HG03457 (cell line): ENCODE measurements around the gene ADGRL1.
"Not testable (repeated sequence)": the region's sequence is repeated elsewhere in the genome, so short reads cannot be mapped to it uniquely, and the experiment has no call there.

Source experiments
- ATAC-seq: cut with Tn5 transposase; IDR thresholded peaks from one replicate; pipeline ENCODE4 v1.9.1; 2021; ENCODE audit warnings: moderate number of reproducible peaks; ENCODE audit not compliant: unreplicated experiment

Gene ADGRL1

DNA sequence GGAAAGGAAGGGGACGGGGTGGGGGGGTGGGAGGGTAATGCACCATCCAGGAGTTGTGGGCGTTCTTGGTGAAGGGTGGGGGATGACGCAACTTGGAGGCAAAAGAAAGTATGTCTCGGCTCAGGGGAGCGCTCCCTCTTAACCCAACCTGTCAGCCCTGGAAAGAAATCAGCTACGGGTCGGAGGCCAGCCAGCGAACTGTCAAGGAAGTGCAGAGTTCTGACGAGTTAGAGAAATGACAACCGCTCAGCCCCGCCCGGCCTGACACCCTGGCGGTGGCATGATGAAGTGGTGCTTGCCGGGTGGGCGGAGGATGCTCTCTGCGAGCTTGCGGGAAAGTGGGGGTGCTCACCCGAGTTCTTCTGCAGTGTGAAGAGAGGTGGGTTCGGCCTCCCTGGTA lies 15.4 kb upstream of the ADGRL1 start:
- ATAC-seq = not testable (repeated sequence)

DNA sequence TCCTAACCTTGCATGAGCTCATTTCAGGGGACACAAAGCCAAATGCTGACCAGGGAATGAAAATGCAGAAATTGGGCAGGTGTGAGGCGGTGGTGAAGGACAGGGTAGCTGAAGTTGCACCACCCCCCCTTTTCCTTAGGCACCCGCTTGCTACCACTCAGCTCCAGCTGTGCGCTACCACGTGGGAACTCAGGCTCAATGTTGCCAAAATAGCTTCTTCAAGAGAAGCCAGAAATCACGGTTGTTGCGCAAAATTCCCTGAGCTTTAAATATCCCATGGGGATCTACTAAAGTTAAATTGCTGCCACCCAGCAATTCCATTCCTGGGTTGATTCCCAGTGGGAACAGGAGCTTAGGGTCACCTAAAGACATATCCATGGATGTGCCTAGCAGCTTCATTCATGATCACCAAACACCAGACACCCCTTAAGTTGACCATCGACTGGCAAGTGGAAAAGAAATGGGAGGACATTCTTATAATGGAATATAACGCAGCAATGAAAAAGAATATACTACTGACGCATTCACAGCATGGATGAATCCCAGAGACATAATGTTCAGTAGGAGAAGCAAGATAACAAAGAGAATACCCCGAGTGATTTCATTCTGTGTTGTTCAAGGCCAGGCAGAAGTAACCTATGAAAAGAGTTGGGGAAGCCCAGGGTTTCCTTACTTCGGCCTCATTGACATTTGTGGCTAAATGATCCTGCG lies 12.8 kb upstream of the ADGRL1 start:
- ATAC-seq = no peak

DNA sequence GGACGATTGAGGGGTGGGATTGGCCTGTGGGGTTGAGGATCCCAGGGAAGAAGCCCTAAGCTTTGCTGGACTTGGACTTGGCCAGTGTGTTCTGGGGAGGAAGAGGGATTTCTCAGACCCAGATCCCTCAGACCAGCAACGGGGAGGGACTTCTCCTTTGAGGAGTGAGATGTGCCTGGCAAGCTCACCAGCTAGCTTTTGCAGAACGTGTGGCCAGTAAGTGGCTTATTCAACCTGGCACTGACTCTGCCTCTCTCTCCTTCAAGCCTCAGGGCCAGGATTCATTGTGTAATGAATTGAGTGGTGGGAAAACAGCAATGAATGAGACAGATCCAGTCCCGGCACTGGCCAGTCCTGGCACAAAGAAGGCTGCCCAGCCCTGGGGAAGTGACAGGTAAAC lies 11.9 kb upstream of the ADGRL1 start:
- not testable (repeated sequence) for ATAC-seq

DNA sequence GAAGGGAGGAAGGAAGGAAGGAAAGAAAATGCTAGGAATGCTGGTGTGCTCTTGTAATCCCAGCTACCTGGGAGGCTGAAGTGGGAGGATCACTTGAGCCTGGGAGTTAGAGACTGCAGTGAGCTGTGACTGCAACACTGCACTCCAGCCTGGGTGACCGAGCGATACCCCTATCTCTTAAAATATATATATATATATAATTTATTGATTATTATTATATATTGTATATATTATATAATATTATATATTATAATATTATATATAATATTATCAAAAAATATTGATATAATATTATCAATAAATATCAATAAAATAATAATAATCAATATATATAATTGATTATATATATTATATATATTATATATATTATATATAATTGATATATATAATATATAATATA lies 8.6 kb upstream of the ADGRL1 start:
- ATAC-seq = no peak

DNA sequence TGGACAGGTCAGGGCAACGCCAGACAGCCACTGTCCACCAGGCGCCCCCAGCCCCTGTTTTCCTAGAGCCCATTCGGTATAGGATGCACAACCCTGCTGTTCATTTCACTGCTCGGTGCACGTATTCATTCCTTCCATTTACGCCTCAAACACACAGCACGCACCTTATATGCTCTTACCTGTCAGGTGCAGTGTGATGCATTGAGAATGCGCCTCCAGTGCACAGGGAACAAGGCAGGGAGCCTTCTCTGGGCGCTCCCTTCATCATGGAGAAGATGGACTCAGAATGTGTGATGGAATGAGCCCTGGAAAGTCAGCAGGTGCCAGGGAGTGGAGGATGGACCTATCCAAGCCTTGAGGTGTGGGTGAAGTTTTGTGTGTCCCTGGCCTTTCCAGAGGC lies 4.2 kb upstream of the ADGRL1 start:
- ATAC-seq = not testable (repeated sequence)

DNA sequence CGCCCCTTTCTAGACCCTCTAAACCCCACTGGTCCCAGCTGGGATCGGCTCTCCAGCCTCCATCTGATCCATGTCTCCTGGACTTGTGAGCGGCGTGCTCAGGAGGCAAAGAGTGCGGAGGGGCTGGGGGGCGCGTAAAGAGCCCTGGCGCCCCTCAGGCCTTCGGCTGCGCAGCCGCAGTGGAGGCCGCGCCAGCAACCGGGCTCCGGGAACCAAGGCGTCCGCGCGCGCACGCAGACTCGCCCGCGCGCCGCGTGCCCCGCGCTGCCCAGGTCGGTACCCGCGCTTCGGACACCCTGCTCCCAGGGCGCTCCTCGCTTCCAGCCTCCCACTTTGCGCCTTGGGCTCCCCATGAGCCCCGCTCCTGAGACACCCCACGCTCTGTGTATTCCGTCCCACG lies 3.4 kb upstream of the ADGRL1 start:
- not testable (repeated sequence) for ATAC-seq

DNA sequence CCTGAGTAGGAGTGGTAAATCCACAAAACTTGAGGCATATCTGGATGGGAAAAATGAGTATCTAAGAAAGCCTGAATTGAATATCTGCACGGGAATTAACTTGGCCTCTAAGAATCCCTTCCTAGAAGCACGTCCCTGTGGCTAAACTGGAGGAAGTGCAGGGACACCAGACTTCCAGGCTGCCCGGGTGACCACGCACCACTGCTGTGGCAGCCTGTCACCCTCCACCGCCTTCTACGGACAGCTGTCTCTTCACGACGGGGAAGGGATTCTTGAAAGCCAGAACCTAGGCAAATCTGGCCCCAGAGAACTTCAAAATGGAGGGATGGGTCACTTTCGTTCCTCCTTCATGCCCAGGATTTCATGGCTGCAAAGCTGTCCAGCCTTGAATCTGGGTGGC lies 2.5 kb upstream of the ADGRL1 start:
- ATAC-seq = not testable (repeated sequence)

DNA sequence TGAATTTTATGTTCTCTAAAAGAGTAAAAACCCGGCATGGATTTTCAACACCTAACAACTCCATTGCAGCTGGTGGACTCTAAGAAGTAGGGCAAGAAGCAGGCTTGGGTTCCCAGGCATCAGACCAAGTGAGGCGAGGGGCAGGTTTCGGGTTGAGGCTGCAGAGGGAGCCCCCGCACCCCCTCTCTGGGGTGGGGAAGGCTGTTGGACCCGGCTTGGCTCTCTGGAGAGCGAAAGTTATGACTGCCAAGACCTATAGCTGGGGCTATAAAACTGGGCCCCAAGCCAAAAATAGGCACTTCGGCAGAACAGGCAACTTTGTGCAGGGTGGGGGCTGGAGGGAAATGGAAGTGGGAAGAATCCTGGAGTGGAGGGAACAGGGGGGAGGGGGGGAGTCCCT lies 1.8 kb upstream of the ADGRL1 start:
- not testable (repeated sequence) for ATAC-seq

DNA sequence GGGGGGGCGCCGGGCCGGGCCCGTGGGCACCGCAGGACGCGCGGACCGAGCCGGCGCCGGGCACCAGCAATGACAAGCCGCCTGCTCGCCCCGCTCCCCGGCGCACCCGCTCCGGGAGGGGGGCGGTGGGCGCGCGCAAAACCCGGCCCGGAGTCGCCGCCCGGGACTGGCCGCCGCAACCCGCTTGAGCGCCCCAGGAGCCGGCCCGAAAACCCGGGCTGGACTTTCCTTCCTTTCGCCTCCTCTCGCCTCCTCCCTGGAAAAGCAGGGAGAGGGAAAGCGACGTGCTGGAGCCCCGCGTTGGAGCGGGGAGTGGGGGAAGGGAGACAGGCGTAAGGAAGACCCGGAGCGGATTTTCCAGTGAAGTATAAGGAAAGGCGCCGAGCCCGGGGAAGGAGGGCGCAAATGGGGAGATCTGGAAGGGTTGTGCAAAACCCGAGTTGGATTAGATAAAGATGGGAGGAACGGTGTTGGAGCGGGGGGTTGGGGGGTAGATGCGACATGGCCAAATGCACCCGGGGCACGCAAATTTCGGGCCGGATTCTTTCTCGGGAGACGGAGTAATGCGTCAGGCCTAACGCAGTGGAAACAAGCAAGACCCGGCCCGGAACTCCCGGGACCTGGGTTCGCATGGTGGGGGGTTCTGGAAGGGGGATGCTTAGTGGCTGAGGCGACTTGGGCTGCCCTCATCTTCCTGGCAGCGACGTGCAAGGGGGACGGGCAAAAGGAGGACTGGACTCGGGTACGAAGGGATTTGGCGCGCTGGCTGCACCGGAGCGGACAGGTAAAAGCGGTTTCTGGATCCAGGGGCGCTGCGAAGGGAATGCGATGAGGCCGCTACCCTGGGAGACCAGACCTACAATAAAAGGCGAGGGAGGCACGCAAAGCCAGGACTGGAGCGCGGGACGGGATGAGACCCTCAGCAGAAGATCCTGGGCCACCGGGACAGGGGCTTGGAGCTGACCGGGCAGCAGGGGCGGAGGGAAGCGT lies 1.1 kb upstream of the ADGRL1 start:
- not testable (repeated sequence) for ATAC-seq

DNA sequence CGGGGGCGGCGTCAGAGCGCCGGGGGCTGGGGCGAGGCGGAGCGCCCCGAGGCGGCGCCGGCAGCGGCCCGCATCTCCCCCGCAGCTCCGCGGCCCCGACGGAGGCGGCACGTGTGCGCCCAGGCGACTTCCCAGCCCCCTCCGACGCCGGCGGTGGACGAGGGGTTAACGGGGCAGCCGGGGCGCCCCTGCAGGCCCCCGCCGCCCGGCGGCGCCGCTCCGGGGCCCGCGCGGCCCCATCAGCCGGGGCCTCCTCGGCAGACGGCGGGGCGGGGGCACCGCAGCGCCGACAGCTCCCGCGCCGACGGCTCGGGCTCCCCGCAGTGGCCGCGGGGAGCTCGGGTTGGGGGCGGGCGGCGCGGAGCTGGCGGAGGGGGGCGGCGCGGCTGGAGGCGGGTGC lies 339 bp upstream of the ADGRL1 start:
- not testable (repeated sequence) for ATAC-seq

DNA sequence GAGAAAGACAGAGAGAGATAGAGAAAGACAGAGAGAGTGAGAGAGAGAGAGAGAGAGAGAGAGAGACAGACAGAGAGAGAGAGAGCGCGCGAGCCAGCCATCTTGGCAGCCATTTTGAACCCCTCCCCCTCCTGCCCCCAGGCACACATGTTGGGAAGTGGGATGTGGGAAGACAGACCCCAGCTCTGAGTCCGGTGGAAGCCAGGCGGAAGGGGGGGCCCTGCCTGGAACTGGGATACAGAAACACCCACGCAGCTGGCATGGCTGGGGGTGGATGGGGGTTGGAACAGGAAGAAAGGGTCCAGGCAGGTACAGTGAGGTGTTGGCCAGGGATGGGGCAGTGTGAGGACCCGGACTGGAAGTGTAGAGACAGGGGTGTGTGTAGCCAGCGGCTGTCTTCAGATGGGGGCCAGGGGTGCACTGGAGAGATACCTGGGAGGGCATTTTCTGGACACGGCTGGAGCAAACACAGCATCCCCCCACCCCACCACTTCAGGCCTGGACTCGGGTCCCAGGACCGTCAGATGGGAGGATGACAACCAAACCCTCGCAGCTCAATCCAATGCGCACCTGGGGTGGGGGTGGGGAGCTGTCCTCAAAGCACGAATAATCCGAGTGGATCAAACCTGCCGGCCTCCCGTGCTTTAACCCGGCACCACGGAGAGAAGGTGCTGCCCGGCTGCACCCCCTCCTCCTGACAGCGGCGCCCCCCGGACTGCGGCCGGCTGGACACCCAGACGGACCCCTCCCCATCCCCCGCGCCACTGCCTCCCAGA lies 1.1 kb downstream of the ADGRL1 start:
- ATAC-seq = not testable (repeated sequence)

DNA sequence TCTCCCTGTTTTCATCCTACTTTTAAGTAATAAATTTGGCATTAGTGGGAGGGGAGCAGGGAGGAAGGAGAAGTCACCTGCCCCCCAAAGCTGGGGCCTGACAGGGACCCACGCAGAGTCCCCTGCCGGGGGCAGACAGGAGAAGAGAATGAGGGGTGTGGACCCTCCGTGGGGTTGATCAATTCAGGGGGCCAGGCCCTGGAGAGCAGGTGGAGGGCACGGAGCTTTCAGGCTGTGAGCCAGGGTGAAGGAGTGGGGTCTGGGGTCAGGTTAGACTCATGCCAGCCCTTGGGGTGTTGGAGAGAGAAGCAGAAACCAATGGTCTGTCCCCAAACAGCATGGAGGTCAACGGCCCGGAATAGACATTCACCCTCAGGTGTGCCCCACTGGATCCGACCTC lies 1.8 kb downstream of the ADGRL1 start:
- ATAC-seq = not testable (repeated sequence)

DNA sequence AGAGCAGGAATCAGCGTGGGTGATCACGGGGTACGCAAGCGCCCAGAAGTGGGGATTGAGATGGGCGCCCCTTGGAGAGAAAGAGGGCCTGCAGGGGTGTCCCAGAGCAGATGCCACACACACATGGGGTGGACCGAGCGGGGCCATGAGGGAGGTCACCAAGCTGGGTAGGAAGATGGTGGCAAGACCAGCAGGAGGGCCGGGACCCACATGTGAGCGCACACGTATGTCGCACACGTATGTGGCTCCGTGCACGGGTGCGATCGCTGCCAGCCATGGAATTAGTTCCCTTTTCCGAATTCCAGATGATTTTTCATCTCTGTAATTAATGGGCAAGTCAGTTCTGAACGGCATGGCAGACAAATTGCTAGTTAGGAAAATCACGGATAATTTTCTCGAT lies 2.2 kb downstream of the ADGRL1 start:
- not testable (repeated sequence) for ATAC-seq

DNA sequence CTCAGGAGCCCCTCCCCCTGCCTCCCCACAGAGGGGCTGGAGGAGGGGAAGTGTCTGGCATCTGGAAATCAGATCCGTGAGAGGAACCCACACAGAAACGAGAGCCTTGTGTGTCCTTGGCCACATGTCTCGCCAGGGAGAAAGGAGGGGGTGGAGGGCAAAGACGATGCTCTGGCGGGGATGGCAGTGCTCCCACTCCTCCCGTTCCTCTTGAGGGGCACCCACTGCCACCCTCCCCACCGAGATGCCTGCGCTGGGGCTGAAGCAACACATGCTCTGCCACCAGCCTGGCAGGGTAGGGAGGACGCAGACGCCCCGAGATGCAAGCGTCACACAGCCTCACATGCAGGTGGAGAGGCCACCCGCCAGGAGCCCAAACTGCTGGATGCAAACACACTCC lies 2.8 kb downstream of the ADGRL1 start:
- ATAC-seq = no peak

DNA sequence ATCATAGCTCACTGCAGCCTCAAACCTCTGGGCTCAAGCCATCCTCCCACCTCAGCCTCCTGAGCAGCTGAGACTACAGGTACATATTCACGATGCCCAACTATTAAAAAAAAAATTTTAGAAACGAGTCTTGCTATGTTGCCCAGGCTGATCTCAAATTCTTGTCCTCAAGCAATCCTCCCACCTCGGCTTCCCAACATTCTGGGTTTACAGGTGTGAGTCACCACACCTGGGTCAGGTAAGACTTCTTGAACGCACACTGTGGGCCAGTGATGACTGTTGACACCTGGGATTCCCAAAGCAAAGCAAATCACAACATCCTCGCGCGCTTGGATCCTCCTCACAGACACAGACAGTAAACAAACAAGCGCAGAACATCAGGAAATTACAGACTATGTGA lies 4.5 kb downstream of the ADGRL1 start:
- not testable (repeated sequence) for ATAC-seq

DNA sequence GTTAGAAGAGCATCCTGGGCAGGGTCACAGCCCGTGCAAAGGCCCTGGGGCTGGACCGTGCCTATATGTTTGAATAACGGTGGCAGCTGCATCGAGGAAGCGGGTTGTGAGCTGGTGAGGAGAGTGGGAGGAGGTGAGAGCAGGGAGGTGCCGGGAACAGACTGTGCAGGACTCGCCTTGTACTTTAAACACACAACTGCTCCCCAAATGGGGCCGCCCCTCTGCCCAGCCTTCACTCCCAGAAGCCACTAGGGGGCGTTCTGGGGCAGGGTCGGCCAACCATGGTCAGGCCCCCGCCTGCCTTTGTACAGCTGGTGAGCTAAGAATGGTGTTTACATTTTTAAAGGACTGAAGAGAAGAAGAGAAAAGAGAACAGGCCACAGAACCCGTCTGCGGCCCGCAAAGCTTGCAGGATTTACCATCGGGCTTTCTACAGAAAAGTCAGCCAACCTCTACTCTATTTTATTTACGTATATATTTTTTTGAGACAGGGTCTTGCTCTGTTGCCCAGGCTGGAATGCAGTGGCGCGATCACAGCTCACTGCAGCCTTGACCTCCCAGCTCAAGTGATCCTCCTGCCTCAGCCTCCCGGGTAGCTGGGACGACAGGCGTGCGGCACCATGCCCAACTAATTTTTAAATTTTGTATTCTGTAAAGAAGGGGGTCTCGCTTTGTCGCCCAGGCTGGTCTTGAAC lies 5.7 kb downstream of the ADGRL1 start:
- ATAC-seq = not testable (repeated sequence)

DNA sequence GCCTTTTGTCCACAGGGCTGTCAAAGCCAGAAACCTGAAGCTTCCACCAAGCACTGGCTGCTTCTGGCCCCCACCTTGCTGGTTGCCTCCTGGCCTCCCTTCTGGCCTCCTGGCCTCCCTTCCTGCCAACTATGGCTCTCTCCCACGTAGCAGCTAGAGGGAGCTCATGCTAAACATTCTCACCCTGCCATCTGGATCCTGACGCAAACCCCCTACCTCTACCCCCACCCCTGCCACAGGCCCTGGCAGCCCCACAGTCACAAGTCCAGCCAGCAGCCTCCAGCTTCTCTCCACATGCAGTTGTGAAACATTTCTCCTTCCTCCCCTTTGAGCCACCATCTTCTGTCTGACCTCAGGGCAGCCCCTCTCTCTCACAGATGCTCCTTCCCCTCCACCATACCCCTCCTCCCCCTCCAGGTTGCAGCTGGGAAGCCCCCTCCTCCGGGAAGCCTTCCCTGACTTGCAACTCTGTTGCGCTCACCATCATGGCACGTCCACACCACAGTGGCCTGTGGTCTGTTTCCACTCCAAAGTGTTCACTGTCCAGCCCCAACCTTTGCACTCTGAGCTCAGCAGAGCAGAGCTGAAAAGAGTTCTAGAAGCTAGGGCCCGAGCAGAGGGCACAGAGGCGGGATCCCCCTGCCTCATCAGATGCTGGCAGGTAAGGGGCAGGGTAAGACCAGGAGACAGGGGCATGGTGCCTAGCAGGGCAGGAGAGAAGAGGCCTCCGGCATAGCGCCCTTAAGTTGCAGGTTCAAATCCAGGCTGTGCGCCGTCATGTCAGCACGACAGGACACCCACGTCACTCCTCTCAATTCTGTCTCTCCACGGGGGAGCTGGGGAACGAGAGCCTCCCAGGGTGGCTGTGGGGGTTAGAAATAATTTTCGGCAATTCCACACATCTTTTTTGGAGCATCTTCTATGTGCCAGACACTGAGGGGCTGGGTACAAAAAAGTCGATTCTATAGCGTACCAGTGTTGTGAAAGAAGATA lies 7.3 kb downstream of the ADGRL1 start:
- ATAC-seq = no peak

DNA sequence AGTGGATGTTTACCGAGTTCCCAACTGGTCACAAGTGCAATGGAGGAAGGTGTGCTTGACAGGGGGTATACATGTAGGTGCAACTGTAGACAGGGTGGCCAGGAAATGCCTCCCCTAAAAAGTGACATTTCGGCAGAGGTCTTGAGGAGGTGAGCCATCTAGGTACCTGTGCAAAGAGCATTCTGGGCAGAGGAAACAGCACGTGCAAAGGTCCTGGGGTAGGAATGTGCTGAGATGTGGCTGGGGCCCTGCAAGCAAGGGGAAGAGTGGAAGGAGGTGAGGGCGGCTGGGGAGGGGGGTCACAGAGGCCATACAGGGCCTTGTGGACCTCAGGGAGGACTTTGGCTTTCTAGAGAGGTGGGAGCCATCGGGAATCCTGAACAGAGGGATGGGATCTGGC lies 8.1 kb downstream of the ADGRL1 start:
- no peak for ATAC-seq

DNA sequence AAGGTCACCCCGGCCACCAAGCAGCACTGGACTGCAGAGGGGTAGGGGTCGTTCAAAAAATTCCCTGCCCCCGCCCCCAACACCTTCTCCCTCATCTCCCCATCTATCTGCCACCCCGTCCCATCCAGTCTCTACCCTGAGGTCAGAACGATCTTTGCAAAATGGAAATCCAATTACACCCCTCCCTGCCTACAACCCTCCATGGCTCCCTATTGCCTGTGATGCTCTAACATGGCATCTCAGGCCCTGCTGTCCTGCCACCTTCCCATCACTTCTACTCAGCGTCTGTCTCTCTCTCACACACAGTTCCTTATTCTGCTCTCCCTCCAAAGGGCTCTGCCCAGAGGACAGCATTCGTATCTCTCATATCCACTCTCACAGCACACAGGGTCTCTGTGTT lies 8.7 kb downstream of the ADGRL1 start:
- ATAC-seq = not testable (repeated sequence)
